Activated naive CD8-positive, alpha-beta T cell treated with anti-CD3 and anti-CD28 coated beads for 36 hours (primary cell): Measurements from ENCODE around the gene ICAM2. TPM values are rescaled to one million over a fixed set of nuclear protein-coding genes. Genes with fewer than 3 reads are reported as not detected.
A peak's percentile ranks its signal among the peaks of the same experiment; 100 is the strongest.
"Not testable (repeated sequence)": the region's sequence is repeated elsewhere in the genome, so short reads cannot be mapped to it uniquely, and the experiment has no call there.

Experiments used
- DNase-seq: peaks from one replicate; pipeline ENCODE4 v3.0.0; 2021
- H3K27ac Mint-ChIP-seq: one replicate; pipeline ENCODE4 v1.8.0; 2022; ENCODE audit warnings: mild to moderate bottlenecking, moderate library complexity, mixed read lengths
- H3K27me3 Mint-ChIP-seq: one replicate; pipeline ENCODE4 v1.8.0; 2022; ENCODE audit warnings: mild to moderate bottlenecking, mixed read lengths
- H3K36me3 Mint-ChIP-seq: one replicate; pipeline ENCODE4 v1.8.0; 2021; ENCODE audit warnings: mild to moderate bottlenecking, mixed read lengths
- H3K4me1 Mint-ChIP-seq: one replicate; pipeline ENCODE4 v1.8.0; 2021; ENCODE audit warnings: mixed read lengths
- H3K4me3 Mint-ChIP-seq: one replicate; pipeline ENCODE4 v1.8.0; 2022; ENCODE audit warnings: mild to moderate bottlenecking, moderate library complexity, mixed read lengths
- H3K9me3 Mint-ChIP-seq: one replicate; pipeline ENCODE4 v1.8.0; 2022; ENCODE audit warnings: mixed read lengths
- total RNA-seq, 2 experiments: library from RNA; stranded (reverse); gene quantifications; one replicate each; pipeline ENCODE4 v1.2.3, GENCODE V29; 2021

ICAM2 gene
- total RNA-seq, 2 experiments from 2014 or later = 52.9 to 54.5 TPM

GRCh38 chr17:64007838-64008282 lies 12.6 kb downstream of the ICAM2 start:
- peaks cover 31% of the 10 kb centered on the region for H3K36me3 Mint-ChIP-seq
- H3K27me3 Mint-ChIP-seq = no peaks in the 10 kb centered on the region
- H3K27ac Mint-ChIP-seq = peak overlapping the region; percentile 34
- peaks cover 41% of the 10 kb centered on the region for H3K4me1 Mint-ChIP-seq
- no peak overlapping the region for H3K4me3 Mint-ChIP-seq
- H3K9me3 Mint-ChIP-seq = no peaks in the 10 kb centered on the region
- DNase-seq = no peak

- H3K4me1 Mint-ChIP-seq = peaks cover 41% of the 10 kb centered on the region
Observed at GRCh38 chr17:64007089-64007837, 13.2 kb downstream of the ICAM2 start.

GRCh38 chr17:64006361-64007088 lies 13.9 kb downstream of the ICAM2 start:
- DNase-seq = no peak
- Mint-ChIP-seq H3K4me1 (peaks cover 36% of the 10 kb centered on the region), H3K27me3 (no peaks in the 10 kb centered on the region), H3K4me3 (no peak overlapping the region), H3K27ac (no peak overlapping the region), H3K9me3 (no peaks in the 10 kb centered on the region), H3K36me3 (peaks cover 23% of the 10 kb centered on the region)

More at GRCh38 chr17:64007089-64007837, 13.2 kb downstream of the ICAM2 start:
- not testable (repeated sequence) for H3K4me3 Mint-ChIP-seq, DNase-seq, H3K9me3 Mint-ChIP-seq, H3K27me3 Mint-ChIP-seq
- Mint-ChIP-seq H3K36me3 (peaks cover 28% of the 10 kb centered on the region), H3K27ac (peak overlapping the region; percentile 38)

GRCh38 chr17:64005734-64006167 lies 14.7 kb downstream of the ICAM2 start:
- DNase-seq = no peak
- no peaks in the 10 kb centered on the region for H3K9me3 Mint-ChIP-seq
- no peak overlapping the region for H3K4me3 Mint-ChIP-seq
- peaks cover 28% of the 10 kb centered on the region for H3K4me1 Mint-ChIP-seq
- no peak overlapping the region for H3K27ac Mint-ChIP-seq
- no peaks in the 10 kb centered on the region for H3K27me3 Mint-ChIP-seq
- H3K36me3 Mint-ChIP-seq = peaks cover 16% of the 10 kb centered on the region

- Mint-ChIP-seq H3K27me3 (no peaks in the 10 kb centered on the region), H3K27ac (peak overlapping the region; percentile 25)
- no peak for DNase-seq
Observed at GRCh38 chr17:64004903-64005733, 15.3 kb downstream of the ICAM2 start.

GRCh38 chr17:64004218-64004770 lies 16.1 kb downstream of the ICAM2 start:
- Mint-ChIP-seq H3K4me3 (no peak overlapping the region), H3K4me1 (peaks cover 21% of the 10 kb centered on the region), H3K27ac (peak overlapping the region; percentile 8), H3K36me3 (peaks cover 7% of the 10 kb centered on the region), H3K9me3 (no peaks in the 10 kb centered on the region), H3K27me3 (no peaks in the 10 kb centered on the region)
- DNase-seq = no peak

More at GRCh38 chr17:64004903-64005733, 15.3 kb downstream of the ICAM2 start:
- Mint-ChIP-seq H3K36me3 (peaks cover 11% of the 10 kb centered on the region), H3K4me3 (no peak overlapping the region), H3K4me1 (peaks cover 23% of the 10 kb centered on the region), H3K9me3 (no peaks in the 10 kb centered on the region)

- no peaks in the 10 kb centered on the region for H3K9me3 Mint-ChIP-seq
- peaks cover 7% of the 10 kb centered on the region for H3K36me3 Mint-ChIP-seq
- H3K27me3 Mint-ChIP-seq = no peaks in the 10 kb centered on the region
- no peak for DNase-seq
- H3K4me3 Mint-ChIP-seq = no peak overlapping the region
- H3K27ac Mint-ChIP-seq = peak overlapping the region; percentile 8
- peaks cover 22% of the 10 kb centered on the region for H3K4me1 Mint-ChIP-seq
Observed at GRCh38 chr17:64003526-64004121, 16.8 kb downstream of the ICAM2 start.

- H3K4me3 Mint-ChIP-seq = no peak overlapping the region
- H3K27ac Mint-ChIP-seq = no peak overlapping the region
Observed at GRCh38 chr17:64002658-64003525, 17.5 kb downstream of the ICAM2 start.

GRCh38 chr17:64001763-64002529 lies 18.5 kb downstream of the ICAM2 start:
- no peaks in the 10 kb centered on the region for H3K27me3 Mint-ChIP-seq
- DNase-seq = no peak
- no peaks in the 10 kb centered on the region for H3K9me3 Mint-ChIP-seq
- H3K27ac Mint-ChIP-seq = peak overlapping the region; percentile 48
- H3K4me1 Mint-ChIP-seq = peaks cover 24% of the 10 kb centered on the region
- no peak overlapping the region for H3K4me3 Mint-ChIP-seq
- peaks cover 5% of the 10 kb centered on the region for H3K36me3 Mint-ChIP-seq

More at GRCh38 chr17:64002658-64003525, 17.5 kb downstream of the ICAM2 start:
- Mint-ChIP-seq H3K9me3 (no peaks in the 10 kb centered on the region), H3K36me3 (peaks cover 5% of the 10 kb centered on the region), H3K27me3 (no peaks in the 10 kb centered on the region), H3K4me1 (peaks cover 20% of the 10 kb centered on the region)
- no peak for DNase-seq

- Mint-ChIP-seq H3K27ac (no peak overlapping the region), H3K4me1 (peaks cover 19% of the 10 kb centered on the region), H3K9me3 (no peaks in the 10 kb centered on the region), H3K4me3 (no peak overlapping the region), H3K27me3 (no peaks in the 10 kb centered on the region), H3K36me3 (peaks cover 5% of the 10 kb centered on the region)
- DNase-seq = no peak
Observed at GRCh38 chr17:64001091-64001579, 19.3 kb downstream of the ICAM2 start.

- Mint-ChIP-seq H3K27ac (peak overlapping the region; percentile 46), H3K4me3 (peak overlapping the region; percentile 89), H3K36me3 (peaks cover 5% of the 10 kb centered on the region), H3K27me3 (no peaks in the 10 kb centered on the region), H3K4me1 (peaks cover 19% of the 10 kb centered on the region), H3K9me3 (no peaks in the 10 kb centered on the region)
- no peak for DNase-seq
Observed at GRCh38 chr17:63999680-64000531, 20.5 kb downstream of the ICAM2 start.
